WI38 (cell line): ENCODE results near the gene ZSCAN31.
"Not testable (repeated sequence)": the region's sequence is repeated elsewhere in the genome, so short reads cannot be mapped to it uniquely, and the experiment has no call there.

Source experiments
- H3K4me3 ChIP-seq: 2 replicates; pipeline ENCODE4 v1.5.1; 2011; ENCODE audit warnings: low read depth, mild to moderate bottlenecking, control low read depth, low read length
- CTCF ChIP-seq: IDR thresholded peaks from 2 replicates; pipeline ENCODE4 v1.5.1; 2012; ENCODE audit warnings: low read depth, mild to moderate bottlenecking, control low read depth, low read length

Gene ZSCAN31

GRCh38 chr6:28312939-28313338 lies 23.0 kb downstream of the ZSCAN31 start:
- no peak overlapping the region for H3K4me3 ChIP-seq
- TF ChIP-seq CTCF, result no peak

DNA sequence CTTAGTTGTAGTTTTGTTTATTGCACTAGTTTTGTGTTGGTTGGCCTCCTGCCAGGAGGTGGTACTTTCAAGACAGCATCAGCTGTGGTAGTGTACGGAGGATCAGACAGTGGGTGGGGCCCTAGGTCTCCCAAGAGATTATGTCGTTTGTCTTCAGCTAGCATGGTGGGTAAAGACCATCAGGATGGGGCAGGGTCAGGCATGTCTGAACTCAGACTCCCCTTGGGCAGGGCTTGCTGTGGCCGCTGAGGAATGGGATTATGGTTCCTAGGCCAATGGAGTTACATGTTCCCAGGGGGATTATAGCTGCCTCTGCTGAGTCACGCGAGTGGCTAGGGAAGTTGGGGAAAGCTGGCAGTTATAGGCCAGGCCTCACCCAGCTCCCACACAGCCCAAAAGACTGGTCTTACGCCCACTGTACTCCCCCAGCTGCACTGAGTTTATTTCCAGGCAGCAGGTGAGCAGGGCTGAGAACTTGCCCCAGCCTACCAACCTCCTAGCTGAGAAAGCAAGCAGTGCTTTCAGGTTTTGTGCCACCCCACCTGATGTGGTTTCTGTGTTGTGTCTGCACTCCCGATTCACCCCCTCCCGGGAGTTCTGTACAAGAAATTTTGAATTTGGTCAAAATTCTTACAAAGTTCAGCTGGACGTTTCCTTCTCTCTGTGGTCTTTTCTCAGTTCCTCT lies 24.7 kb downstream of the ZSCAN31 start:
- H3K4me3 ChIP-seq, result no peak overlapping the region
- TF ChIP-seq CTCF, result no peak

DNA sequence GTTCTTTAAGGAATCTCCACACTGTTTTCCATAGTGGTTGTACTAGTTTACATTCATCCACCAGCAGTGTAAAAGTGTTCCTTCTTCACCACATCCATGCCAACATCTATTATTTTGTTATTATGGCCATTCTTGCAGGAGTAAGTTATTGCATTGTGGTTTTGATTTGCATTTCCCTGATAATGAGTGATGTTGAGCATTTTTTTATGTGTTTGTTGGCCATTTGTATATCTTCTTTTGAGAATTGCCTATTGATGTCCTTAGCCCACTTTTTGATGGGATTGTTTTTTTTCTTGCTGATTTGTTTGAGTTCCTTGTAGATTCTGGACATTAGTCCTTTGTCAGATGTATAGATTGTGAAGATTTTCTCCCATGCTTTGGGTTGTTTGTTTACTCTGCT lies 29.6 kb downstream of the ZSCAN31 start:
- H3K4me3 ChIP-seq, result not testable (repeated sequence)

- TF ChIP-seq CTCF, result no peak
- no peak overlapping the region for H3K4me3 ChIP-seq
Observed at GRCh38 chr6:28303570-28303969, 32.4 kb downstream of the ZSCAN31 start.

- no peak overlapping the region for H3K4me3 ChIP-seq
- no peak for TF ChIP-seq CTCF
Observed at GRCh38 chr6:28296520-28297060, 39.4 kb downstream of the ZSCAN31 start.

GRCh38 chr6:28295326-28295725 lies 40.6 kb downstream of the ZSCAN31 start:
- TF ChIP-seq CTCF, result no peak
- no peak overlapping the region for H3K4me3 ChIP-seq

DNA sequence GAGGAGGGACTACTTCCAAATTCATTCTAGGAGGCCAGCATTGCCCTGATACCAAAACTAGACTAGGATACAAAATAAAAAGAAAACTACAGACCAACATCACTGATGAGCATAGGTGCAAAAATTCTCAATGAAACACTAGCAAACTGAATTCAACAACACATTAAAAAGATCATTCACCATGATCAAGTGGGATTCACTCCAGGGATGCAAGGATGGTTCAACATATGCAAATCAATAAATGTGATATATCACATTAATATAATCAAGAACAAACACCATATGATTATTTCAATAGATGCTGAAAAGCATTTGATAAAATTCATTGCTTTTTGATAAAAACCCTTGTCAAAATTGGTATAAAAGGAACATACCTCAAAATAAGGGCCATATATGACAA lies 44.4 kb downstream of the ZSCAN31 start:
- H3K4me3 ChIP-seq, result no peak overlapping the region
- no peak for TF ChIP-seq CTCF

GRCh38 chr6:28282926-28283325 lies 53.0 kb downstream of the ZSCAN31 start:
- H3K4me3 ChIP-seq, result no peak overlapping the region
- no peak for TF ChIP-seq CTCF
